BE2C (cell line): ENCODE data around the gene RAB11FIP4.

Experiments
- DNase-seq: peaks from one replicate; pipeline ENCODE4 v3.0.0-alpha.2; 2020
- H3K27me3 ChIP-seq: fragments of 250-450 bp; sonication (Bioruptor Pico); 2 replicates; pipeline ENCODE4 v1.5.1; 2020; ENCODE audit warnings: mild to moderate bottlenecking
- H3K36me3 ChIP-seq: fragments of 250-450 bp; sonication (Bioruptor Pico); 2 replicates; pipeline ENCODE4 v1.5.1; 2020; ENCODE audit warnings: mild to moderate bottlenecking
- H3K4me1 ChIP-seq: fragments of 250-450 bp; sonication (Bioruptor Pico); 2 replicates; pipeline ENCODE4 v1.5.1; 2020
- H3K4me3 ChIP-seq: 2 replicates; pipeline ENCODE4 v1.5.1; 2011; ENCODE audit warnings: low read depth, low read length
- H3K9me3 ChIP-seq: fragments of 250-450 bp; sonication (Bioruptor Pico); 2 replicates; pipeline ENCODE4 v1.5.1; 2020
- CTCF ChIP-seq: IDR thresholded peaks from 2 replicates; pipeline ENCODE4 v1.5.1; 2012; ENCODE audit warnings: mild to moderate bottlenecking, low read depth, low read length

Gene RAB11FIP4

GRCh38 chr17:31581491-31581890 is 190.0 kb downstream of the RAB11FIP4 start:
- H3K27me3 ChIP-seq = no peaks in the 10 kb centered on the region
- H3K36me3 ChIP-seq = no peaks in the 10 kb centered on the region
- TF ChIP-seq CTCF = no peak
- DNase-seq = no peak
- H3K4me3 ChIP-seq = 0 out of 2 replicates have a peak overlapping the region, but pooled peaks have one; percentile 23
- H3K9me3 ChIP-seq = no peaks in the 10 kb centered on the region
- H3K4me1 ChIP-seq = peaks cover 20% of the 10 kb centered on the region

GRCh38 chr17:31582151-31582907 is 190.9 kb downstream of the RAB11FIP4 start:
- peak; percentile 15 for DNase-seq
- no peak for TF ChIP-seq CTCF
- H3K9me3 ChIP-seq = no peaks in the 10 kb centered on the region
- no peaks in the 10 kb centered on the region for H3K36me3 ChIP-seq
- H3K4me1 ChIP-seq = peaks cover 20% of the 10 kb centered on the region
- no peaks in the 10 kb centered on the region for H3K27me3 ChIP-seq
- H3K4me3 ChIP-seq = no peak overlapping the region

GRCh38 chr17:31583772-31584356 is 192.4 kb downstream of the RAB11FIP4 start:
- H3K36me3 ChIP-seq = no peaks in the 10 kb centered on the region
- no peak overlapping the region for H3K4me3 ChIP-seq
- H3K4me1 ChIP-seq = peaks cover 20% of the 10 kb centered on the region
- no peak for TF ChIP-seq CTCF
- DNase-seq = no peak
- no peaks in the 10 kb centered on the region for H3K9me3 ChIP-seq
- no peaks in the 10 kb centered on the region for H3K27me3 ChIP-seq

- TF ChIP-seq CTCF = no peak
- Histone ChIP-seq H3K27me3 (no peaks in the 10 kb centered on the region), H3K4me1 (peaks cover 18% of the 10 kb centered on the region), H3K4me3 (no peak overlapping the region), H3K9me3 (no peaks in the 10 kb centered on the region), H3K36me3 (no peaks in the 10 kb centered on the region)
- DNase-seq = no peak
Measured at GRCh38 chr17:31584438-31585279, 193.2 kb downstream of the RAB11FIP4 start.

GRCh38 chr17:31585280-31585630 is 193.8 kb downstream of the RAB11FIP4 start:
- DNase-seq = no peak
- Histone ChIP-seq H3K9me3 (no peaks in the 10 kb centered on the region), H3K4me3 (no peak overlapping the region), H3K27me3 (no peaks in the 10 kb centered on the region), H3K4me1 (peaks cover 15% of the 10 kb centered on the region), H3K36me3 (no peaks in the 10 kb centered on the region)
- no peak for TF ChIP-seq CTCF

GRCh38 chr17:31586946-31587345 is 195.5 kb downstream of the RAB11FIP4 start:
- no peaks in the 10 kb centered on the region for H3K36me3 ChIP-seq

More at GRCh38 chr17:31586946-31587345, 195.5 kb downstream of the RAB11FIP4 start:
- no peak for DNase-seq
- no peak for TF ChIP-seq CTCF
- Histone ChIP-seq H3K27me3 (no peaks in the 10 kb centered on the region), H3K9me3 (no peaks in the 10 kb centered on the region), H3K4me1 (peaks cover 2% of the 10 kb centered on the region), H3K4me3 (no peak overlapping the region)
